ENCODE measurements around the gene KDM4C.
"Not testable (repeated sequence)": the region's sequence is repeated elsewhere in the genome, so short reads cannot be mapped to it uniquely, and the experiment has no call there.

KDM4C gene

GRCh38 chr9:6757456-6758247, at the start of gene KDM4C:
KDM4C (plus strand) TSS chr9:6757973; CDS start chr9:6792989, 35,016 bp downstream.
- peak; percentile 88 to 89 for DNase-seq (ENCODE audit: low read depth in 2 of 2)

- no peak for DNase-seq (ENCODE audit: low read depth in 2 of 2)
Measured at GRCh38 chr9:6708732-6709131, 49.0 kb upstream of the KDM4C start.

GRCh38 chr9:6711403-6711802, 46.4 kb upstream of the KDM4C start:
- no peak for DNase-seq (ENCODE audit: low read depth in 2 of 2)

GRCh38 chr9:6712041-6712440, 45.7 kb upstream of the KDM4C start:
- no peak for DNase-seq (ENCODE audit: low read depth in 2 of 2)

GRCh38 chr9:6714176-6714575, 43.6 kb upstream of the KDM4C start:
- no peak for DNase-seq (ENCODE audit: low read depth in 2 of 2)

GRCh38 chr9:6715153-6715754, 42.5 kb upstream of the KDM4C start:
- not testable (repeated sequence) for DNase-seq (ENCODE audit: low read depth in 2 of 2)

- no peak for DNase-seq (ENCODE audit: low read depth in 2 of 2)
Measured at GRCh38 chr9:6715755-6716643, 41.8 kb upstream of the KDM4C start.

GRCh38 chr9:6716766-6717165, 41.0 kb upstream of the KDM4C start:
- no peak for DNase-seq (ENCODE audit: low read depth in 2 of 2)

GRCh38 chr9:6723881-6724420, 33.8 kb upstream of the KDM4C start:
- DNase-seq (ENCODE audit: low read depth in 2 of 2), result no peak

- no peak for DNase-seq (ENCODE audit: low read depth in 2 of 2)
Measured at GRCh38 chr9:6733257-6733656, 24.5 kb upstream of the KDM4C start.

- DNase-seq (ENCODE audit: low read depth in 2 of 2), result no peak
Measured at GRCh38 chr9:6733831-6734230, 23.9 kb upstream of the KDM4C start.

- no peak for DNase-seq (ENCODE audit: low read depth in 2 of 2)
Measured at GRCh38 chr9:6735422-6735821, 22.4 kb upstream of the KDM4C start.

- DNase-seq (ENCODE audit: low read depth in 2 of 2), result no peak
Measured at GRCh38 chr9:6739218-6739617, 18.6 kb upstream of the KDM4C start.

- not testable (repeated sequence) for DNase-seq (ENCODE audit: low read depth in 2 of 2)
Measured at GRCh38 chr9:6748861-6749260, 8.9 kb upstream of the KDM4C start.

- not testable (repeated sequence) for DNase-seq (ENCODE audit: low read depth in 2 of 2)
Measured at GRCh38 chr9:6754861-6755260, 2.9 kb upstream of the KDM4C start.

- DNase-seq (ENCODE audit: low read depth in 2 of 2), result peak in 1 of 2 experiments; percentile 25
Measured at GRCh38 chr9:6757132-6757455, 679 bp upstream of the KDM4C start.

GRCh38 chr9:6758248-6758497, 400 bp downstream of the KDM4C start:
- DNase-seq (ENCODE audit: low read depth in 2 of 2), result no peak

- DNase-seq (ENCODE audit: low read depth in 2 of 2), result no peak
Measured at GRCh38 chr9:6758498-6759184, 868 bp downstream of the KDM4C start.

- DNase-seq (ENCODE audit: low read depth in 2 of 2), result peak; percentile 59 to 61
Measured at GRCh38 chr9:6759185-6759977, 1.6 kb downstream of the KDM4C start.

- DNase-seq (ENCODE audit: low read depth in 2 of 2), result no peak
Measured at GRCh38 chr9:6761306-6761705, 3.5 kb downstream of the KDM4C start.

GRCh38 chr9:6763244-6763643, 5.5 kb downstream of the KDM4C start:
- DNase-seq (ENCODE audit: low read depth in 2 of 2), result no peak
